Measurements from ENCODE around the gene BUD13. TPM values are rescaled to one million over a fixed set of nuclear protein-coding genes. Genes with fewer than 3 reads are reported as not detected.
A peak's percentile ranks its signal among the peaks of the same experiment; 100 is the strongest.

BUD13 gene
- total RNA-seq, 6 experiments from 2014 or later = 9.1 to 14.3 (median 13.2) TPM

- no peak within 1 kb of the TSS; the same call in 1 of the 2 replicates for H3K4me3 Mint-ChIP-seq
- H3K27ac Mint-ChIP-seq = no peak within 1 kb of the TSS
- H3K27me3 Mint-ChIP-seq (ENCODE audit: insufficient read depth) = peaks cover 1% of the 10 kb centered on the region; the same call in 1 of the 2 replicates
- peaks cover 6% of the 10 kb centered on the region for H3K36me3 Mint-ChIP-seq (ENCODE audit: low read depth)
- H3K9me3 Mint-ChIP-seq = no peaks in the 10 kb centered on the region
- H3K4me1 Mint-ChIP-seq (ENCODE audit: low read depth) = peaks cover 42% of the 10 kb centered on the region
- no peak for TF ChIP-seq CTCF (IDR thresholded peaks at IDR 0.05)
- DNase-seq = no peak
Measured at GRCh38 chr11:116791813-116792143, 19.0 kb upstream of the BUD13 start, which contains the start of gene APOA5. Gene APOA5, minus strand, starts transcription at chr11:116791879. Its CDS starts 19 bp downstream, at chr11:116791860.

DNA sequence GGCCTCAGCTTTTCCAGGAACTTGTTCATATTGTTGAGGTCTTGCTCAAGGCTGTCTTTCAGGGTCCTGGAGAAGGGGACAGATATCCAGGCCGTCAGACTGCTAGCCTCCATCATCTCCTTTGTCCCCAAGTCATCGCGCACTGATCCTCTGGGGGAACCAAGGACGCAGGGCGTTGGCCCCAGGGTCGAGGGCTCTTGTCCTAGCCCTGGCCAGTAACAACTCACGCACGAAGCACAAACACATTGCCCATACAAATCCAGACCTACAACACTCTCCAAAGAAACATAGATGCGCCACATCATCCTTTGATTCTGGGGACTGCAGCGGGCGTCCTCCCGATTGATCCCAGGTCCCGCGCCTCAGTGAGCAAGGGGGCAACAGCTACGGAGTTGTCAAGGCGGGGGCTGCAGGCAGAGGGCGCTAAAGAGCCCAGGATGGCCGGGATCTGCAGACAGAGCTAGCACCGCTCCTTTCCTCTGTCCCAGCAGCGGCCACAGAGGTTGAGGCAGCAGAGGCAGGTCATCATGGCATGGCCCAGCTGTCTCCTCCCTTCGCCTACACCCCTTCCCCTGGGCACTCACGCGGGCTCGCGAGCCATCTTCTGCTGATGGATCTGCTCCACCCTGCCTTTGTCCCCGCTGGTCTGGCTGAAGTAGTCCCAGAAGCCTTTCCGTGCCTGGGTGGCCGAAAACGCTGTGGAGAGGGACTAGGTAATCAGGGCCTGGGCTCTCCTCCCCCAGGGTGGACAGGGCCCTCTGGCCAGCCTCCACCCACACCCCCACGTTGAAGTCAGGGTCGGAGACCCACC is 18.4 kb upstream of the BUD13 start:
- peak; percentile 95 for TF ChIP-seq CTCF (IDR thresholded peaks at IDR 0.05)
- no peaks in the 10 kb centered on the region for H3K9me3 Mint-ChIP-seq
- H3K27me3 Mint-ChIP-seq (ENCODE audit: insufficient read depth) = peaks cover 1% of the 10 kb centered on the region; the same call in 1 of the 2 replicates
- peak; percentile 54 for DNase-seq
- no peak overlapping the region; the same call in 1 of the 2 replicates for H3K4me3 Mint-ChIP-seq
- peaks cover 7% of the 10 kb centered on the region for H3K36me3 Mint-ChIP-seq (ENCODE audit: low read depth)
- peaks cover 46% of the 10 kb centered on the region for H3K4me1 Mint-ChIP-seq (ENCODE audit: low read depth)
- H3K27ac Mint-ChIP-seq = no peak overlapping the region

GRCh38 chr11:116790167-116791001 is 17.6 kb upstream of the BUD13 start:
- DNase-seq = no peak
- Mint-ChIP-seq H3K4me1 (ENCODE audit: low read depth) (peaks cover 47% of the 10 kb centered on the region), H3K27ac (no peak overlapping the region), H3K36me3 (ENCODE audit: low read depth) (peaks cover 10% of the 10 kb centered on the region), H3K27me3 (ENCODE audit: insufficient read depth) (peaks cover 1% of the 10 kb centered on the region; the same call in 1 of the 2 replicates), H3K9me3 (no peaks in the 10 kb centered on the region), H3K4me3 (no peak overlapping the region)
- no peak for TF ChIP-seq CTCF (IDR thresholded peaks at IDR 0.05)

- Mint-ChIP-seq H3K9me3 (no peaks in the 10 kb centered on the region), H3K4me1 (ENCODE audit: low read depth) (peaks cover 53% of the 10 kb centered on the region), H3K4me3 (no peak overlapping the region; the same call in 1 of the 2 replicates), H3K36me3 (ENCODE audit: low read depth) (peaks cover 20% of the 10 kb centered on the region), H3K27ac (no peak overlapping the region), H3K27me3 (ENCODE audit: insufficient read depth) (peaks cover 1% of the 10 kb centered on the region; the same call in 1 of the 2 replicates)
- no peak for DNase-seq
- no peak for TF ChIP-seq CTCF (IDR thresholded peaks at IDR 0.05)
Measured at GRCh38 chr11:116788975-116789374, 16.2 kb upstream of the BUD13 start.

DNA sequence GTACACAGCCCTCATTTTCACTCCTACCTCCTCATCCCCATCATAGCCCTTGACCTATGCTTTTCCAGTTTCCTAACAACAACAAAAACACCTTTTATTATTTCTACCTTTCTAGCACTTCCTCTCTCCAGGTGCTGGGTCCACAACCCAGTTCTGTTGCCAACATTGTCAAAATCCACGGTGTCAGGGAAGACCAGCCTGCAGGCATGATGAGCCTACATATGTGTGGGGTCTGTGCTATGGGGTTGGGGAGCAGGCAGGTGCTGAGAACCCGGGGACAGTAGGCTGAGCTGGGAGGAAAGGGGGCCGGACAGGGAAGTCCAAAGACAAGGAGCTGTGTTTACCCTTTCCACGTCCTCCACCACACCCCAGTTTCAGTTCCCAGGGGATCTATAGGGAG is 15.7 kb upstream of the BUD13 start:
- TF ChIP-seq CTCF (IDR thresholded peaks at IDR 0.05) = no peak
- Mint-ChIP-seq H3K27me3 (ENCODE audit: insufficient read depth) (peaks cover 1% of the 10 kb centered on the region; the same call in 1 of the 2 replicates), H3K4me3 (peak overlapping the region; percentile 91), H3K9me3 (no peaks in the 10 kb centered on the region), H3K4me1 (ENCODE audit: low read depth) (peaks cover 53% of the 10 kb centered on the region), H3K36me3 (ENCODE audit: low read depth) (peaks cover 21% of the 10 kb centered on the region), H3K27ac (peak overlapping the region; percentile 98)
- no peak for DNase-seq
